Vagina (tissue), 2 donors: ENCODE results near the gene SLC12A7. TPM values are rescaled to one million over a fixed set of nuclear protein-coding genes. Genes with fewer than 3 reads are reported as not detected.
A peak's percentile ranks its signal among the peaks of the same experiment; 100 is the strongest.
"Not testable (repeated sequence)": the region's sequence is repeated elsewhere in the genome, so short reads cannot be mapped to it uniquely, and the experiment has no call there.

Experiments
- DNase-seq, 2 donors: peaks; one replicate each; pipeline ENCODE4 v3.0.0-alpha.2; 2017; ENCODE audit errors: extremely low spot score in 2 of 2
- H3K27ac ChIP-seq: fragments of 200-600 bp; sonication (generic); one replicate; pipeline ENCODE4 v1.5.1; 2019
- H3K27me3 ChIP-seq: fragments of 200-600 bp; sonication (generic); one replicate; pipeline ENCODE4 v1.5.1; 2019
- H3K36me3 ChIP-seq, 2 donors: fragments of 200-600 bp; sonication (generic); one replicate each; pipeline ENCODE4 v1.5.1; 2017 to 2019
- H3K4me1 ChIP-seq: fragments of 200-600 bp; sonication (generic); one replicate; pipeline ENCODE4 v1.5.1; 2019
- H3K4me3 ChIP-seq, 2 donors: fragments of 200-600 bp; sonication (generic); 1 replicate in 1 of 2; 2 replicates in 1 of 2; pipeline ENCODE4 v1.5.1; 2016 to 2019
- H3K9me3 ChIP-seq: fragments of 200-600 bp; sonication (generic); one replicate; pipeline ENCODE4 v1.5.1; 2019
- POLR2A ChIP-seq, 2 donors: fragments of 450-650 bp; IDR thresholded peaks; one replicate each; pipeline ENCODE4 v1.6.1; 2017; ENCODE audit warnings: antibody characterized with exemption in 2 of 2, mild to moderate bottlenecking in 2 of 2, moderate library complexity in 2 of 2
- POLR2AphosphoS5 ChIP-seq, 2 donors: sonication (generic); formaldehyde crosslinking; IDR thresholded peaks; one replicate each; pipeline ENCODE4 v1.9.0; 2017; ENCODE audit warnings: antibody characterized with exemption in 2 of 2, mild to moderate bottlenecking in 2 of 2, low read depth in 1 of 2; ENCODE audit not compliant: insufficient read depth in 1 of 2
- intact Hi-C: fragments of 100-400 bp; cut with DNase I; formaldehyde crosslinking; loops from one replicate; pipeline ENCODE4 v1.15.1; 2023
- total RNA-seq: library from RNA; depleted of rRNA; stranded (reverse); fragments of >200 nt; gene quantifications from one replicate; pipeline ENCODE4 v1.2.3, GENCODE V29; 2016
- TF ChIP-seq, protein P1 (sequence below), 3 experiments: fragments of 450-650 bp in 2 of 3; fragments of 200-600 bp in 1 of 3; sonication (generic) in 1 of 3; IDR thresholded peaks; one replicate each; pipeline ENCODE4 v1.5.1; 2017 to 2019; ENCODE audit warnings: antibody characterized with exemption in 3 of 3, mild to moderate bottlenecking in 2 of 3, moderate library complexity in 2 of 3

Gene SLC12A7
- total RNA-seq, 1 donor from 2014 or later = 21.6 TPM

DNA sequence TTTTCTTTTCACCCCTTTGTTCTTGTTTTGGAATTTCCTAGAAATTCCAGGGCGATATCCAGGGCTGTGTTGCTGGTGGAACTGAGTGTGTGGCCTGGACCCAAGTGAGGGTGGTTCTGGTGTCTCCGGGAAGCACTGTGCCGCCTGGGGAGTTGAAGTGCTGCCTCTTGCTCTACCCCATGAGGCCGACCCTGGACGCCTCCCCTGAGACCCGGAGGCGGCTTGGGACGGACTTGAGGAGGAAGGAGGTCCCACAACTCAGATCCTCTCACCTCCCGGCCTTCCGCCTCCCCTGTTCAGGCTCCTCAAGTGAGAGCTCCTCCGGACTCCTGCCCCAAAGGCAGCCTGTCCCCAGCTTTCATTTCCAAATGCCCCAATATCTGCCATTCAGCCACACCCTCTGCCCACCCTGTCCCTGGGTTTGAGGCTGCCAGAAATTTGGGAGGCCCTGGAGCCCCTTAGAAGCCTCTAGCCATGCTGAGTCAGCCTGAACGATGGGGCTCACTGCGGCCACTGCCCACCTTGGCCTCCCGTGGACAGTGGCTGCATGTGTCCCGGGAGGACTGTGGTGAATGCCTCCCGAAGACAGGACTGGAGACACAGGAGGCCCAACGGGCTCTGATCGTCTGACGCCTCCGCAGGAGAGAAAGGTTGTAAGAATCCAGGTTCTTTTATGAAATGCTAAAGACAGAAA is 46.9 kb upstream of the SLC12A7 start:
- Histone ChIP-seq H3K27ac (no peak overlapping the region), H3K27me3 (peaks cover 8% of the 10 kb centered on the region), H3K36me3 (no peaks in the 10 kb centered on the region), H3K4me3 (no peak overlapping the region), H3K4me1 (peaks cover 7% of the 10 kb centered on the region), H3K9me3 (no peaks in the 10 kb centered on the region)
- TF ChIP-seq POLR2A (IDR thresholded peaks at IDR 0.05) (no peak), POLR2AphosphoS5 (IDR thresholded peaks at IDR 0.05; ENCODE audit: insufficient read depth in 1 of 2, low read depth in 1 of 2) (no peak)
- TF ChIP-seq, protein P1, sequence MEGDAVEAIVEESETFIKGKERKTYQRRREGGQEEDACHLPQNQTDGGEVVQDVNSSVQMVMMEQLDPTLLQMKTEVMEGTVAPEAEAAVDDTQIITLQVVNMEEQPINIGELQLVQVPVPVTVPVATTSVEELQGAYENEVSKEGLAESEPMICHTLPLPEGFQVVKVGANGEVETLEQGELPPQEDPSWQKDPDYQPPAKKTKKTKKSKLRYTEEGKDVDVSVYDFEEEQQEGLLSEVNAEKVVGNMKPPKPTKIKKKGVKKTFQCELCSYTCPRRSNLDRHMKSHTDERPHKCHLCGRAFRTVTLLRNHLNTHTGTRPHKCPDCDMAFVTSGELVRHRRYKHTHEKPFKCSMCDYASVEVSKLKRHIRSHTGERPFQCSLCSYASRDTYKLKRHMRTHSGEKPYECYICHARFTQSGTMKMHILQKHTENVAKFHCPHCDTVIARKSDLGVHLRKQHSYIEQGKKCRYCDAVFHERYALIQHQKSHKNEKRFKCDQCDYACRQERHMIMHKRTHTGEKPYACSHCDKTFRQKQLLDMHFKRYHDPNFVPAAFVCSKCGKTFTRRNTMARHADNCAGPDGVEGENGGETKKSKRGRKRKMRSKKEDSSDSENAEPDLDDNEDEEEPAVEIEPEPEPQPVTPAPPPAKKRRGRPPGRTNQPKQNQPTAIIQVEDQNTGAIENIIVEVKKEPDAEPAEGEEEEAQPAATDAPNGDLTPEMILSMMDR (IDR thresholded peaks at IDR 0.05) = no peak
- intact Hi-C loops = no loop called here
- no peak for DNase-seq

DNA sequence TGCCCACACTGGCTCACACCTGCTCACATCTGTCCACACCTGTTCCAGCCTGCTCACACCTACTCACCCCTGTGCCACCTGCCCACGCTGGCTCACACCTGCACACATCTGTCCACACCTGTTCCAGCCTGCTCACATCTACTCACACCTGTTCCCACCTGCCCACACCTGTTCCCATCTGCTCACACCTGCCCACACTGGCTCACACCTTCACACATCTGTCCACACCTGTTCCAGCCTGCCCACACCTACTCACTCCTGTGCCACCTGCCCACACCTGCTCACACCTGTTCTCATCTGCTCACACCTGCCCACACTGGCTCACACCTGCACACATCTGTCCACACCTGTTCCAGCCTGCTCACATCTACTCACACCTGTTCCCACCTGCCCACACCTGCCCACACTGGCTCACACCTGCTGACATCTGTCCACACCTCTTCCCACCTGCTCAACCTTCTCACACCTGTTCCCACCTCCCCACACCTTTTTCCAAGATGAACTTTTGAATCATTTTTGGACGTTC is 45.7 kb upstream of the SLC12A7 start:
- intact Hi-C loops, H3K27ac ChIP-seq, DNase-seq, H3K27me3 ChIP-seq, H3K36me3 ChIP-seq, H3K9me3 ChIP-seq, H3K4me3 ChIP-seq, H3K4me1 ChIP-seq: not testable (repeated sequence)

DNA sequence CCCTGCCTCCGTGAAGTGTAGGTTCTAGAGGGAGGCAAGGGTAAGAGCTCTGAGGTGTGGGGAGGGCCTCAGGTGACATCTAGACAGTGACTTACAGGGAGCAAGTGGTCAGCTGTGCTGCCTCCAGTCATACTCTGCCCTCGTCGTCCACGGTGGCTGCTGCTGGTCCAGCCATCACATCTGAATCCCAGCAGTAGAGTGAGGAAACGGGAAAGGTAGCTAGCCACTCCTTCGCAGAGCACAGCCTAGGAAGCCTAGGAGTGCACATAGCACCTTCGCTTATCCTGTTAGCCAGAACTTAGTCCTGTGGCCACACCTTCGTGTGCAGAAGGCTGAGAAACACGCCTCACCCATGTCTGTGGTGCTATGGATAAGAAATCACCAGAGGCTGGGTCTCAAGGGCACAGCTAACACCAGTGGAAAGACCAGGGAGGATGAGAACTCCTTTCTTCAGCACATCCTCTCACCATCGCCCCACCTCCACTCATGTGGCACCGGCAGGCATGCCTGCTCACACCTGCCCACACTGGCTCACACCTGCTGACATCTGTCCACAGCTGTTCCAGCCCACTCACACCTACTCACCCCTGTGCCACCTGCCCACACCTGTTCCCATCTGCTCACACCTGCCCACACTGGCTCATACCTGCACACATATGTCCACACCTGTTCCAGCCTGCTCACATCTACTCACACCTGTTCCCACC is 45.0 kb upstream of the SLC12A7 start:
- Histone ChIP-seq H3K4me3 (no peak overlapping the region), H3K27me3 (peaks cover 8% of the 10 kb centered on the region), H3K4me1 (peaks cover 7% of the 10 kb centered on the region), H3K9me3 (no peaks in the 10 kb centered on the region), H3K36me3 (no peaks in the 10 kb centered on the region), H3K27ac (no peak overlapping the region)
- intact Hi-C loops = no loop called here
- TF ChIP-seq POLR2AphosphoS5 (IDR thresholded peaks at IDR 0.05; ENCODE audit: insufficient read depth in 1 of 2, low read depth in 1 of 2) (no peak), POLR2A (IDR thresholded peaks at IDR 0.05) (no peak)
- TF ChIP-seq, protein P1 (IDR thresholded peaks at IDR 0.05) = no peak
- no peak for DNase-seq

DNA sequence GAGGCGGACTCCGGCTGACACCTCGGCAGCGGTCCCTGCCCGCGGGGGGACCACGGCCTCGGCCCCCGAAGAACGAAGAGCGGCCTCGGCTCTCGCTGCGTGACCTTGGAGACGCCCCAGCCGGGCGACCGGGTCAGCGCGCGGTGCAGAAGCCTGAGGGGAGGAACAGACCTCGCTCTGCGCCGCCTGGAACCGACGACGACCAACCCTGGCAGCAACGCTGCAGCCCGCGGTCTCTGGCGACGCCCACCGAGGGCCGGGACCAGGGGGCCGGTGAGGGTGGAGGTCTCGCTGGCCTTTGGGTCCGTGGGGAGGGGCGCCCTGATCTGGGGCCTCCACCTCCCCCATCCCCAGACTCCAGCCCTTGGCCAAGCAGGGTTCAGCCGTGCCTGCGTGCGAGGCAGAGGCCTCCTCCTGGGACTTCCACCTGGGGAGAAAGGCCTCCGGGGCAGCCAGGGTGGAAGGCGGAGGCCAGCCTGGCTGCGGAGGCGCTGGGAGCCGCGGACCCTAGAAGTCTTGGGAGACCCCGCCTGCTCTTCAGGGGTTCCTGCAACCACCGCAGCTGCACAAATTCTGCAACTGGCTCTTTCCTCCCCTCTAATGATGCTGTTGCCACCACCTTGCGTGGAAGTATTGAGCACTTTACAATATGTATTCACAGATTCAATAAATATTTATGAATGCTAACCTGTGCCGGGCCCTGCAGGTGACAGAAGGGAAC is 44.3 kb upstream of the SLC12A7 start:
- Histone ChIP-seq H3K4me1 (peaks cover 7% of the 10 kb centered on the region), H3K36me3 (no peaks in the 10 kb centered on the region), H3K27ac (no peak overlapping the region), H3K27me3 (peaks cover 8% of the 10 kb centered on the region), H3K4me3 (peak overlapping the region in 1 of 2 donors; percentile 41), H3K9me3 (no peaks in the 10 kb centered on the region)
- intact Hi-C loops = no loop called here
- TF ChIP-seq POLR2AphosphoS5 (IDR thresholded peaks at IDR 0.05; ENCODE audit: insufficient read depth in 1 of 2, low read depth in 1 of 2) (no peak), POLR2A (IDR thresholded peaks at IDR 0.05) (no peak)
- TF ChIP-seq, protein P1 (IDR thresholded peaks at IDR 0.05) = no peak
- no peak for DNase-seq

DNA sequence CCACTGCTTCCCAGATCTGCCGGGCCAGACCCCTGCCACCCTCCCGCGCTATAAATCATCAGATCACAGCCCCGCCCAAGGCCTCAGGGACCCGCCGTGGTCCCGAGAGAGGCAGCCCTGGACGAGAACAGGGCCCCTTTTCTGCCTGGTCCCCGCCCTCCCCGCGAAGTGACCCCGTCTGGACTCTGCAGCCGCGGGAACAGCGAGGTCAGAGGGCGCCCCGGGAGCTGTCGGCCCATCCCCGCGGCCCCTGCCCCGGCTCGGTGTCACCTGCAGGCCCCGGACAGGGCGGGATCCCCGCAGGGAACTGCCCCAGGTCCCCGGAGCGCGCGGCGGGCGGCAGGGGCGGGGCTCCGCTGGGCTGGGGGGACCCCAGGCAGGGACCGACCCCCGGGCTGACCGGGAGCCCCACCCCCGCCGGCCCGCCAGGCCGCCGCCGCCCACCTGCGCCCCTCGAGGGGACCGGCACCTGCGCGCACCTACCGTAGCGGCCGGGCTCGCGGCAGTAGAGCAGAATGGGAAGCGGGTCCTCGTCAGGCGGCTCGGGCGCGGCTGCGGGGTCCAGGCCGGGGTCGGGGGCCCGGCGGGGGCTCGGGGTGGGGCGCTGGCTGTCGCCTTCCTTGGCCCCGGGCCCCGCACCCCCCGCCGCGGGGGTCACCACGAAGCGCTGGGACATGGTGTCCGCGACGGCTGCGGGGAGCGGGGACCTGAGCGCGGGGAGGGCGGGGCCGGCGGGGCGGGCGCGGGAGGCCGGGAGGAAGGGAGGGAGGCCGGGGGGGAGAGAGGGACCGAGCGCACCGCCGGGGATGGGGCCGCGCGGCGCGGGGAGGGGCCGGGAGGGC is 43.5 kb upstream of the SLC12A7 start:
- Histone ChIP-seq H3K36me3 (no peaks in the 10 kb centered on the region), H3K9me3 (no peaks in the 10 kb centered on the region), H3K4me1 (peaks cover 7% of the 10 kb centered on the region), H3K27me3 (peaks cover 8% of the 10 kb centered on the region), H3K27ac (no peak overlapping the region), H3K4me3 (peak overlapping the region in 1 of 2 donors; percentile 41)
- no peak for DNase-seq
- no peak for TF ChIP-seq POLR2AphosphoS5 (IDR thresholded peaks at IDR 0.05; ENCODE audit: insufficient read depth in 1 of 2, low read depth in 1 of 2)
- no peak for TF ChIP-seq POLR2A (IDR thresholded peaks at IDR 0.05)
- TF ChIP-seq, protein P1 (IDR thresholded peaks at IDR 0.05) = no peak
- intact Hi-C loops = no loop called here
